IMR-90 (cell line): ENCODE data around the gene ALDH3B2. TPM values are rescaled to one million over a fixed set of nuclear protein-coding genes. Genes with fewer than 3 reads are reported as not detected.

ENCODE experiments used
- ATAC-seq: fragments of 200-7000 bp; cut with Tn5 transposase; 2 replicates; pipeline ENCODE4 v1.9.1; 2020; ENCODE audit warnings: low read depth, mild to moderate bottlenecking, moderate library complexity
- BruUV-seq: library from RNA; stranded (reverse); fragments of 400-500 nt; replicated peaks from 2 replicates; lab custom pipeline; 2021; lab: Mats Ljungman, UMichigan
- CTCF ChIA-PET: fragments of 300-600 bp; formaldehyde crosslinking; extraction: SDS; loops from one replicate; lab custom pipeline; 2021; ENCODE audit warnings: antibody characterized with exemption; lab: Yijun Ruan, JAX
- POLR2A ChIA-PET: fragments of 300-600 bp; sonication (Branson Sonifier 250); formaldehyde crosslinking; loops from one replicate; lab custom pipeline; 2022; ENCODE audit warnings: antibody characterized with exemption; ENCODE audit not compliant: unreplicated experiment; lab: Charles Lee
- DNase-seq: peaks from one replicate; pipeline ENCODE4 v3.0.0; 2013
- H2AFZ ChIP-seq: replicated peaks from 2 replicates; pipeline ENCODE3; 2013; ENCODE audit warnings: low read length, mild to moderate bottlenecking; ENCODE audit not compliant: poor library complexity
- H2AK5ac ChIP-seq: 2 replicates; pipeline ENCODE4 v1.6.1; 2013; ENCODE audit warnings: low read depth, low read length, inconsistent platforms
- H2AK9ac ChIP-seq: replicated peaks from 2 replicates; pipeline ENCODE3; 2013; ENCODE audit warnings: mild to moderate bottlenecking, low read depth, low read length, moderate library complexity; ENCODE audit not compliant: poor library complexity
- H2BK120ac ChIP-seq: 2 replicates; pipeline ENCODE4 v1.6.1; 2013; ENCODE audit warnings: low read depth, low read length, inconsistent platforms
- H2BK15ac ChIP-seq: 3 replicates; pipeline ENCODE4 v1.6.1; 2013; ENCODE audit warnings: low read depth, low read length, inconsistent platforms
- H2BK20ac ChIP-seq: 2 replicates; pipeline ENCODE4 v1.6.1; 2013; ENCODE audit warnings: low read depth, mild to moderate bottlenecking, inconsistent platforms, low read length, moderate library complexity
- H2BK5ac ChIP-seq: 2 replicates; pipeline ENCODE4 v1.6.1; 2013; ENCODE audit warnings: mild to moderate bottlenecking, low read depth, low read length, inconsistent platforms; ENCODE audit not compliant: poor library complexity, severe bottlenecking
- H3K14ac ChIP-seq: replicated peaks from 2 replicates; pipeline ENCODE4 v1.6.1; 2013; ENCODE audit warnings: low read depth, low read length, inconsistent platforms
- H3K18ac ChIP-seq: 2 replicates; pipeline ENCODE4 v1.6.1; 2013; ENCODE audit warnings: low read depth, low read length, control low read depth
- H3K23ac ChIP-seq: 2 replicates; pipeline ENCODE4 v1.6.1; 2013; ENCODE audit warnings: low read depth, low read length, inconsistent platforms
- H3K27ac ChIP-seq: 2 replicates; pipeline ENCODE4 v1.5.1; 2013; ENCODE audit warnings: mild to moderate bottlenecking, control low read depth, low read length; ENCODE audit not compliant: insufficient read depth
- H3K27me3 ChIP-seq: 2 replicates; pipeline ENCODE4 v1.6.1; 2013; ENCODE audit warnings: low read length; ENCODE audit not compliant: control insufficient read depth, insufficient read depth
- H3K36me3 ChIP-seq: 2 replicates; pipeline ENCODE4 v1.6.1; 2013; ENCODE audit warnings: low read length, mixed read lengths; ENCODE audit not compliant: control insufficient read depth, insufficient read depth
- H3K4ac ChIP-seq: 2 replicates; pipeline ENCODE4 v1.6.1; 2013; ENCODE audit warnings: low read depth, low read length, inconsistent platforms
- H3K4me1 ChIP-seq: 2 replicates; pipeline ENCODE4 v1.6.1; 2013; ENCODE audit warnings: low read length, mixed read lengths; ENCODE audit not compliant: control insufficient read depth, insufficient read depth
- H3K4me2 ChIP-seq: 2 replicates; pipeline ENCODE4 v1.6.1; 2013; ENCODE audit warnings: low read depth, mild to moderate bottlenecking, control low read depth, low read length, moderate library complexity
- H3K4me3 ChIP-seq: 2 replicates; pipeline ENCODE4 v1.5.1; 2013; ENCODE audit warnings: low read depth, mild to moderate bottlenecking, control low read depth, low read length, moderate library complexity; ENCODE audit not compliant: insufficient read depth
- H3K56ac ChIP-seq: 2 replicates; pipeline ENCODE4 v1.6.1; 2013; ENCODE audit warnings: low read length, inconsistent platforms; ENCODE audit not compliant: insufficient read depth; ENCODE audit errors: extremely low read depth
- H3K79me1 ChIP-seq, 2 experiments: 2 replicates each; pipeline ENCODE4 v1.6.1; 2013; ENCODE audit warnings: low read length in 2 of 2, inconsistent platforms in 1 of 2, low read depth in 1 of 2
- H3K9ac ChIP-seq: 2 replicates; pipeline ENCODE4 v1.6.1; 2013; ENCODE audit warnings: low read depth, low read length, control low read depth
- H3K9me1 ChIP-seq: 2 replicates; pipeline ENCODE4 v1.6.1; 2013; ENCODE audit warnings: low read length, inconsistent platforms; ENCODE audit not compliant: insufficient read depth
- H3K9me3 ChIP-seq: 2 replicates; pipeline ENCODE4 v1.6.1; 2013; ENCODE audit warnings: low read length; ENCODE audit not compliant: control insufficient read depth, insufficient read depth
- H4K20me1 ChIP-seq: 2 replicates; pipeline ENCODE4 v1.6.1; 2013; ENCODE audit warnings: low read length, inconsistent platforms; ENCODE audit not compliant: insufficient read depth
- H4K5ac ChIP-seq: 2 replicates; pipeline ENCODE4 v1.6.1; 2013; ENCODE audit warnings: mild to moderate bottlenecking, low read depth, low read length, control low read depth
- H4K8ac ChIP-seq, 2 experiments: 2 replicates each; pipeline ENCODE4 v1.6.1; 2013; ENCODE audit warnings: low read depth in 2 of 2, low read length in 2 of 2, control low read depth in 1 of 2, inconsistent platforms in 1 of 2
- H4K91ac ChIP-seq: 2 replicates; pipeline ENCODE4 v1.6.1; 2013; ENCODE audit warnings: low read depth, low read length, inconsistent platforms; ENCODE audit not compliant: insufficient read depth
- BHLHE40 ChIP-seq: fragments of 150-350 bp; IDR thresholded peaks from 2 replicates; pipeline ENCODE4 v1.6.1; 2016; ENCODE audit warnings: mild to moderate bottlenecking, low read depth, low read length
- CEBPB ChIP-seq: IDR thresholded peaks from 2 replicates; pipeline ENCODE4 v1.6.1; 2012; ENCODE audit warnings: low read depth, low read length, improper control_type of control experiment
- MAFK ChIP-seq: IDR thresholded peaks from 2 replicates; pipeline ENCODE4 v1.6.1; 2012; ENCODE audit warnings: low read depth, low read length, improper control_type of control experiment
- MAZ ChIP-seq: IDR thresholded peaks from 2 replicates; pipeline ENCODE4 v1.6.1; 2012; ENCODE audit warnings: low read depth, mild to moderate bottlenecking, low read length, improper control_type of control experiment, moderate library complexity, borderline replicate concordance
- MXI1 ChIP-seq: IDR thresholded peaks from 2 replicates; pipeline ENCODE4 v1.6.1; 2012; ENCODE audit warnings: low read depth, mild to moderate bottlenecking, low read length, moderate library complexity, borderline replicate concordance
- POLR2A ChIP-seq: IDR thresholded peaks from 2 replicates; pipeline ENCODE4 v1.6.1; 2012; ENCODE audit warnings: mild to moderate bottlenecking, low read depth, low read length
- RAD21 ChIP-seq: IDR thresholded peaks from 2 replicates; pipeline ENCODE4 v1.6.1; 2012; ENCODE audit warnings: low read length, improper control_type of control experiment
- RFX5 ChIP-seq: IDR thresholded peaks from 2 replicates; pipeline ENCODE4 v1.8.0; 2012; ENCODE audit warnings: low read depth, mild to moderate bottlenecking, low read length, moderate library complexity
- WGBS, 2 experiments: methylation state at CpG; one replicate each; pipeline versions ENCODE4 v1.1.5 to v1.1.7; 2013; ENCODE audit warnings: missing lambda C conversion rate in 2 of 2; ENCODE audit not compliant: insufficient read length in 1 of 2; ENCODE audit errors: extremely low coverage in 2 of 2; 5-methylcytosine and 5-hydroxymethylcytosine counted together
- dilution Hi-C: fragments of 300-500 bp; cut with HindIII; formaldehyde crosslinking; loops from one replicate; pipeline ENCODE4 v1.14.3; 2018; ENCODE audit warnings: low sequenced_read_pairs; ENCODE audit not compliant: unreplicated experiment
- in situ Hi-C: fragments of 300-500 bp; cut with MboI; formaldehyde crosslinking; loops from 3 replicates; pipeline ENCODE4 v1.14.3; 2019; ENCODE audit warnings: low sequenced_read_pairs, inconsistent platforms, mixed read lengths
- intact Hi-C: fragments of 100-400 bp; cut with micrococcal nuclease; formaldehyde crosslinking; loops from 2 replicates; pipeline ENCODE4 v1.10.0; 2022
- polyA plus RNA-seq, 3 experiments: library from polyadenylated mRNA; depleted of rRNA; stranded (reverse); fragments of >200 nt; gene quantifications; 2 replicates each; pipeline ENCODE4 v1.2.3, GENCODE V29; 2012; ENCODE audit warnings: low replicate concordance in 1 of 3
- total RNA-seq: library from RNA; depleted of rRNA; stranded (reverse); fragments of >200 nt; gene quantifications from 2 replicates; pipeline ENCODE4 v1.2.3, GENCODE V29; 2012

Gene ALDH3B2
- total and polyA plus RNA-seq, 2 of the 4 experiments (the other 2 are of a cell fraction): not detected

- Histone ChIP-seq H2AFZ (no peak overlapping the region), H3K4me2 (no peak overlapping the region), H4K5ac (no peak overlapping the region), H2BK5ac (no peak overlapping the region), H3K27me3 (peaks cover 15% of the 10 kb centered on the region), H2BK15ac (no peak overlapping the region), H3K9me1 (no peaks in the 10 kb centered on the region), H4K91ac (no peak overlapping the region), H3K4me3 (no peak overlapping the region), H2AK5ac (no peak overlapping the region), H3K79me1 (no peaks in the 10 kb centered on the region), H3K23ac (no peak overlapping the region), H2BK20ac (no peak overlapping the region), H3K14ac (no peak overlapping the region), H3K27ac (no peak overlapping the region), H3K36me3 (no peaks in the 10 kb centered on the region), H3K4ac (no peak overlapping the region), H2BK120ac (no peak overlapping the region), H2AK9ac (no peak overlapping the region), H4K8ac (no peak overlapping the region), H4K20me1 (no peaks in the 10 kb centered on the region), H3K56ac (no peak overlapping the region), H3K9ac (no peak overlapping the region), H3K18ac (no peak overlapping the region), H3K9me3 (0 out of 2 replicates have a peak, but pooled peaks cover 1% of the 10 kb centered on the region), H3K4me1 (no peaks in the 10 kb centered on the region)
- BruUV-seq: no TSS peak
- CTCF ChIA-PET: no interaction called here
- POLR2A ChIA-PET: no interaction called here
- in situ Hi-C loops (no loop called here), dilution Hi-C loops (no loop called here), intact Hi-C loops (no loop called here)
- DNase-seq (no peak), ATAC-seq (no peak)
- TF ChIP-seq MXI1: no peak
- TF ChIP-seq MAFK: no peak
- TF ChIP-seq RAD21: no peak
- no peak for TF ChIP-seq POLR2A
- no peak for TF ChIP-seq CEBPB
- TF ChIP-seq BHLHE40: no peak
- TF ChIP-seq RFX5: no peak
- no peak for TF ChIP-seq MAZ
- WGBS, 2 experiments: 66% methylated on average over 10 of the region's 10 CpGs; no CpG with 5 or more reads in 1 of the 2 experiments
Measured at GRCh38 chr11:67700141-67700540, 25.7 kb upstream of the ALDH3B2 start.
